Karpas-422 (cell line): ENCODE measurements around the gene NSUN3. TPM values are rescaled to one million over a fixed set of nuclear protein-coding genes. Genes with fewer than 3 reads are reported as not detected.

ENCODE experiments used
- DNase-seq: peaks from one replicate; pipeline ENCODE4 v3.0.0-alpha.2; 2015
- H2AFZ ChIP-seq: fragments of 200-600 bp; sonication (generic); 2 replicates; pipeline ENCODE4 v1.6.1; 2014; ENCODE audit warnings: antibody characterized with exemption, low read length, mixed read lengths
- H3K27ac ChIP-seq: fragments of 200-600 bp; sonication (generic); 2 replicates; pipeline ENCODE4 v1.5.1; 2014; ENCODE audit warnings: mild to moderate bottlenecking, low read length, moderate library complexity
- H3K27me3 ChIP-seq: fragments of 200-600 bp; sonication (generic); 2 replicates; pipeline ENCODE4 v1.6.1; 2014; ENCODE audit warnings: low read length, mixed read lengths
- H3K36me3 ChIP-seq: fragments of 200-600 bp; sonication (generic); 2 replicates; pipeline ENCODE4 v1.6.1; 2014; ENCODE audit warnings: low read length, mixed read lengths; ENCODE audit not compliant: insufficient read depth
- H3K4me1 ChIP-seq: fragments of 200-600 bp; sonication (generic); 2 replicates; pipeline ENCODE4 v1.6.1; 2014; ENCODE audit warnings: mild to moderate bottlenecking, low read length, mixed read lengths
- H3K4me2 ChIP-seq: fragments of 200-600 bp; sonication (generic); 2 replicates; pipeline ENCODE4 v1.6.1; 2014; ENCODE audit warnings: low read length, low read depth, mild to moderate bottlenecking; ENCODE audit not compliant: poor library complexity, severe bottlenecking
- H3K4me3 ChIP-seq: fragments of 200-600 bp; sonication (generic); 2 replicates; pipeline ENCODE4 v1.5.1; 2014; ENCODE audit warnings: mild to moderate bottlenecking, antibody characterized with exemption, low read length, mixed read lengths
- H3K79me2 ChIP-seq: fragments of 200-600 bp; sonication (generic); 2 replicates; pipeline ENCODE4 v1.6.1; 2014; ENCODE audit warnings: mild to moderate bottlenecking, low read length, mixed read lengths
- H3K9ac ChIP-seq: fragments of 200-600 bp; sonication (generic); 2 replicates; pipeline ENCODE4 v1.6.0; 2014; ENCODE audit warnings: low read length
- H3K9me2 ChIP-seq: fragments of 200-600 bp; sonication (generic), shearing (Covaris generic); replicated peaks from 2 replicates; pipeline ENCODE4 v1.6.0; 2014; ENCODE audit warnings: mild to moderate bottlenecking, low read length, moderate library complexity; ENCODE audit not compliant: insufficient read depth
- H3K9me3 ChIP-seq: fragments of 300-700, 200-600 bp; sonication (generic); 2 replicates; pipeline ENCODE4 v1.6.1; 2014; ENCODE audit warnings: low read length, mixed read lengths
- H4K20me1 ChIP-seq: fragments of 200-600 bp; sonication (generic); 2 replicates; pipeline ENCODE4 v1.6.1; 2014; ENCODE audit warnings: mild to moderate bottlenecking, antibody characterized with exemption, low read length, low read depth; ENCODE audit not compliant: insufficient read depth
- total RNA-seq: library from RNA; depleted of rRNA; stranded (reverse); fragments of >200 nt; shearing (Covaris generic); gene quantifications from 2 replicates; pipeline ENCODE4 v1.2.3, GENCODE V29; 2014; ENCODE audit warnings: low replicate concordance; rRNA removed

NSUN3 gene
- 15.3 and 36.9 TPM in 2 replicates for total RNA-seq

GRCh38 chr3:94062513-94063404, at the start of gene NSUN3, which contains the start of gene DHFR2:
NSUN3 (plus strand) TSS chr3:94063061; CDS start chr3:94063127, 66 bp downstream.
DHFR2 (minus strand) TSS chr3:94062916; CDS start chr3:94061511, 1,405 bp downstream.
- no peaks in the 10 kb centered on the region for H3K9me3 ChIP-seq
- DNase-seq, result peak; percentile 99
- H3K4me2 ChIP-seq, result peak within 1 kb of the TSS; percentile 96
- H4K20me1 ChIP-seq, result no peaks in the 10 kb centered on the region
- H2AFZ ChIP-seq, result peak within 1 kb of the TSS; percentile 52
- H3K4me1 ChIP-seq, result peaks cover 42% of the 10 kb centered on the region
- H3K4me3 ChIP-seq, result peak within 1 kb of the TSS; percentile 75
- peak within 1 kb of the TSS; percentile 96 for H3K27ac ChIP-seq
- H3K9ac ChIP-seq, result peak within 1 kb of the TSS; percentile 82
- H3K79me2 ChIP-seq, result peaks cover 56% of the 10 kb centered on the region
- no peaks in the 10 kb centered on the region for H3K9me2 ChIP-seq
- no peaks in the 10 kb centered on the region for H3K27me3 ChIP-seq
- H3K36me3 ChIP-seq, result peaks cover 14% of the 10 kb centered on the region

DNA sequence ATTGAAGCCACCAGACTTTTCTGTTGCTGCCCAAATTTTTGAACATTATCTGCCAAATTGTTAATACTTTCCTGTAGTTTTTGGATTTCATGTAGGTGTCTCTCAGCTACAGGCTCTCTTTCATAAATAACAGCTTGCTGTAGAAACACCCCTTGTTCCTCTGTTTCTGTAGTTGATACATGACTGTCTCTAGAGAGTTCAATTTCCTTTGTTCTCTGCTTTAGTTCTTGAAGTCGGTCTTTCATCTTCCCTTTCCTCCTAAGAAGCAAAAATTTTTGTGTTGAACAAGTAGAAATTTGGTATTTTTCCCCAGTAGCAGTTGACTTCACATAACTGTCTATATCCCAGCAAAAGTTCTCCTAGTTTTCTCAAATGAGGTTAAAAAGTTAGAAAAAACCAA, 47.8 kb upstream of the NSUN3 start:
- Histone ChIP-seq H2AFZ (no peak overlapping the region), H3K36me3 (0 out of 2 replicates have a peak, but pooled peaks cover 6% of the 10 kb centered on the region), H4K20me1 (no peaks in the 10 kb centered on the region), H3K79me2 (peaks cover 17% of the 10 kb centered on the region; the same call in 1 of the 2 replicates), H3K27ac (no peak overlapping the region), H3K4me3 (no peak overlapping the region), H3K9me3 (no peaks in the 10 kb centered on the region), H3K27me3 (no peaks in the 10 kb centered on the region), H3K4me2 (no peak overlapping the region), H3K9ac (no peak overlapping the region), H3K9me2 (no peaks in the 10 kb centered on the region), H3K4me1 (no peaks in the 10 kb centered on the region; the same call in 1 of the 2 replicates)
- DNase-seq, result no peak

- Histone ChIP-seq H3K36me3 (peaks cover 7% of the 10 kb centered on the region; the same call in 1 of the 2 replicates), H3K27me3 (no peaks in the 10 kb centered on the region), H3K79me2 (peaks cover 29% of the 10 kb centered on the region), H3K4me1 (no peaks in the 10 kb centered on the region; the same call in 1 of the 2 replicates), H4K20me1 (no peaks in the 10 kb centered on the region), H3K9me2 (no peaks in the 10 kb centered on the region), H3K4me2 (no peak overlapping the region), H3K27ac (no peak overlapping the region), H3K9ac (no peak overlapping the region), H3K9me3 (no peaks in the 10 kb centered on the region), H3K4me3 (no peak overlapping the region), H2AFZ (no peak overlapping the region)
- DNase-seq, result no peak
Observed at GRCh38 chr3:94019659-94020058, 43.2 kb upstream of the NSUN3 start.

DNA sequence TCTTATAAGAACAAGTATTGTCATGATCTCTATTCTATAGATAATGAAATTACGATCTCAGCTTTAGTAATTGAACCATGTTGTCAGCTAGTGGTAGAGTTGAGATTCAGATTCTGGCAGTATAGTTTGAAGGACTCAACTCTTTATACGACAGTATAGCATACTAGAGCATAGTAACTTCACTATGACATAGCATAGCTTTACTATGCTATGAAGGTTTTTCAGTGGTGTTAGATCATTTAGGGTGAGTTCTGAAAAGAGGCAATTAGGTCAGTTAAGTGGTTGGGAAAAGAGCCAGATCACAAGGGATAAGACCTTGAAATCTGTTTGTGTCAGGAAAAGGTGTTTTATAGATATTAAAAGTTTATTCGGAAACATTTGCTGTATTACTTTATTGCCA, 42.6 kb upstream of the NSUN3 start:
- no peaks in the 10 kb centered on the region for H4K20me1 ChIP-seq
- no peak overlapping the region for H3K4me2 ChIP-seq
- H3K4me3 ChIP-seq, result no peak overlapping the region
- no peak overlapping the region for H2AFZ ChIP-seq
- H3K9ac ChIP-seq, result no peak overlapping the region
- no peak for DNase-seq
- no peaks in the 10 kb centered on the region; the same call in 1 of the 2 replicates for H3K4me1 ChIP-seq
- peaks cover 27% of the 10 kb centered on the region for H3K79me2 ChIP-seq
- no peaks in the 10 kb centered on the region for H3K9me3 ChIP-seq
- no peaks in the 10 kb centered on the region for H3K9me2 ChIP-seq
- H3K27ac ChIP-seq, result no peak overlapping the region
- no peaks in the 10 kb centered on the region for H3K27me3 ChIP-seq
- H3K36me3 ChIP-seq, result peaks cover 7% of the 10 kb centered on the region; the same call in 1 of the 2 replicates

DNA sequence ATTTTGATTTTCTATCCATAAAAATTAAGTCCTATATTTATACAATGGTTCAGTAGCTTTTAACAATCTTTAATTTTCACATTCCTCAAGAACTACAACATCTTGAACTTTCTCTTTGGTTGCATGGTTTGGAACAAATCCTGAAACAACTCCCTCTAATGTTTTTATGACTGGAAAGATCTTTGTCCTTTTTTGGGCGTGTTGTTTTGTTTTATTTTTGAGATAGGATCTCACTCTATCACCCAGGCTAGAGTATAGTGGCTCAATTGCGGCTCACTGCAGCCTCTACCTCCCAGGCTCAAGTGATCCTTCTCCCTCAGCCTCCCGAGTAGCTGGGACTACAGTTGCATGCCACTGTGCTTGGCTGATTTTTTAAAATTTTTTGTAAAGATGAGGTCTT, 38.5 kb upstream of the NSUN3 start:
- no peak overlapping the region for H3K4me3 ChIP-seq

GRCh38 chr3:94026623-94027022, 36.2 kb upstream of the NSUN3 start:
- H3K4me1 ChIP-seq, result no peaks in the 10 kb centered on the region
- peaks cover 31% of the 10 kb centered on the region for H3K79me2 ChIP-seq
- no peak overlapping the region for H3K9ac ChIP-seq
- no peak overlapping the region for H3K4me2 ChIP-seq
- H3K9me2 ChIP-seq, result no peaks in the 10 kb centered on the region
- no peaks in the 10 kb centered on the region for H3K9me3 ChIP-seq
- no peaks in the 10 kb centered on the region for H3K27me3 ChIP-seq
- no peaks in the 10 kb centered on the region for H4K20me1 ChIP-seq
- H3K27ac ChIP-seq, result no peak overlapping the region
- no peak for DNase-seq
- H2AFZ ChIP-seq, result no peak overlapping the region
- H3K36me3 ChIP-seq, result peaks cover 4% of the 10 kb centered on the region; the same call in 1 of the 2 replicates
- H3K4me3 ChIP-seq, result no peak overlapping the region

More for the DNA sequence above, 38.5 kb upstream of the NSUN3 start:
- no peaks in the 10 kb centered on the region for H3K9me2 ChIP-seq
- H3K4me1 ChIP-seq, result no peaks in the 10 kb centered on the region
- H3K79me2 ChIP-seq, result peaks cover 39% of the 10 kb centered on the region
- no peaks in the 10 kb centered on the region for H3K9me3 ChIP-seq
- H3K9ac ChIP-seq, result no peak overlapping the region
- H3K27me3 ChIP-seq, result no peaks in the 10 kb centered on the region
- no peak overlapping the region for H2AFZ ChIP-seq
- H3K4me2 ChIP-seq, result no peak overlapping the region
- no peak for DNase-seq
- no peak overlapping the region for H3K27ac ChIP-seq
- H4K20me1 ChIP-seq, result no peaks in the 10 kb centered on the region
- peaks cover 4% of the 10 kb centered on the region; the same call in 1 of the 2 replicates for H3K36me3 ChIP-seq

DNA sequence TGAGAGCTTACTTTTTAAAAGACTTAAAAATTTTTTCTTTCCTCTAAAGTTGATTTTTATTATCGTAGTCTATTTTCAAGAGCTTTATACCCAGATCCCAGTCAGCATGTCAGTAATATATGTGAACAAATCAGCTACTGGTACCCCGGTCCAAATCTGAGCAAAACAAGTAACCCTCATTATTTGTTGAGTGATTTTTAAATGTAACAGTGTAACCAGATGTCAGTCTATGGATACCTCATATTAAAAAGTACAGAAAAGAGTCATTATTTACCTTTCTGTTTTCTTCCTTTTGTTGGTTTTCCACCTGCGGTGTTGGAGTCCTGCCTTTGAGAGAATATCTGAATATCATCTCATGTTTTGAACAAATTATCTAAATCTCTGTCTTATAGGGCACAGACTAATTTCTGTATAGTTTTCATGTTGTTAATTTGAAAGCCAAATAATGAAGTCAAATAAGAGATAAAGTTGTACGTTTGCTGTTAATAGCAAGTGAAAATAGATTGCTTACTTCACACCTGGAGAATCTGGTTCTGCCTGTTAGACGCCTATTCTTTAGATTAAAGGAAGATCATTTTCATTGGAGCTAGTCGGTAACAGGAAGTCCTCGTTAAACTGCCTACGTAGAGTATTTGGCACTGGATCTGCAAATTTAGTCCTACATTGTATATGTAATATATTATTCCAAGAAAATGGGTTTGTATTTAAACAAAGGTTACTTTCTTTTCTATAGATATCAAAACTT, 34.6 kb upstream of the NSUN3 start, which contains the start of gene STX19:
TSS of gene STX19 (minus strand) at position 505 of the 745 bp plus-strand sequence. CDS start 13,328 bp downstream, outside the sequence.
- H3K4me1 ChIP-seq, result no peaks in the 10 kb centered on the region
- H3K36me3 ChIP-seq, result peaks cover under 1% of the 10 kb centered on the region; the same call in 1 of the 2 replicates
- no peak within 1 kb of the TSS for H2AFZ ChIP-seq
- no peak within 1 kb of the TSS for H3K9ac ChIP-seq
- H3K9me2 ChIP-seq, result no peaks in the 10 kb centered on the region
- H3K79me2 ChIP-seq, result peaks cover 25% of the 10 kb centered on the region
- no peak for DNase-seq
- H4K20me1 ChIP-seq, result no peaks in the 10 kb centered on the region
- H3K4me2 ChIP-seq, result no peak within 1 kb of the TSS
- no peak within 1 kb of the TSS for H3K27ac ChIP-seq
- no peaks in the 10 kb centered on the region for H3K27me3 ChIP-seq
- no peak within 1 kb of the TSS for H3K4me3 ChIP-seq
- H3K9me3 ChIP-seq, result no peaks in the 10 kb centered on the region
